Naive thymus-derived CD4-positive, alpha-beta T cell (primary cell): ENCODE results near the gene CDH4. TPM values are rescaled to one million over a fixed set of nuclear protein-coding genes. Genes with fewer than 3 reads are reported as not detected.

ENCODE experiments used
- ATAC-seq: fragments of 150-1000 bp; cut with Tn5 transposase; 2 replicates; pipeline ENCODE4 v1.10.0; 2021; ENCODE audit warnings: mild to moderate bottlenecking, moderate library complexity
- CTCF ChIA-PET: fragments of 350-600 bp; sonication (Branson Sonifier 250); formaldehyde crosslinking; loops from one replicate; lab custom pipeline; 2021; ENCODE audit warnings: antibody characterized with exemption; lab: Charles Lee
- POLR2A ChIA-PET: fragments of 350-600 bp; sonication (Branson Sonifier 250); formaldehyde crosslinking; loops from one replicate; lab custom pipeline; 2021; ENCODE audit warnings: antibody characterized with exemption, inconsistent platforms; lab: Charles Lee
- DNase-seq, 9 donors: peaks; one replicate each; pipeline versions ENCODE4 v3.0.0 to v3.0.0-alpha.2; 2020 to 2022; ENCODE audit warnings: mixed read lengths in 1 of 9
- H3K27ac ChIP-seq: one replicate; pipeline ENCODE4 v1.7.0; 2013; ENCODE audit warnings: mild to moderate bottlenecking, low read depth, low read length, moderate library complexity
- H3K27me3 ChIP-seq, 2 donors: one replicate each; pipeline ENCODE4 v1.7.0; 2013; ENCODE audit warnings: low read length in 2 of 2, mild to moderate bottlenecking in 2 of 2, moderate library complexity in 2 of 2; ENCODE audit not compliant: control insufficient read depth in 2 of 2, insufficient read depth in 2 of 2
- H3K36me3 ChIP-seq, 3 experiments: 1 replicate in 2 of 3; 2 replicates in 1 of 3; pipeline ENCODE4 v1.7.0; 2013; ENCODE audit warnings: low read length in 3 of 3, mild to moderate bottlenecking in 3 of 3, moderate library complexity in 1 of 3; ENCODE audit not compliant: insufficient read depth in 3 of 3, control insufficient read depth in 2 of 3
- H3K4me1 ChIP-seq, 2 donors: one replicate each; pipeline ENCODE4 v1.7.0; 2013; ENCODE audit warnings: low read length in 2 of 2, mild to moderate bottlenecking in 2 of 2, moderate library complexity in 1 of 2; ENCODE audit not compliant: control insufficient read depth in 2 of 2, insufficient read depth in 2 of 2
- H3K4me3 ChIP-seq: 2 replicates; pipeline ENCODE4 v1.7.0; 2013; ENCODE audit warnings: mild to moderate bottlenecking, low read length
- H3K9me3 ChIP-seq, 3 experiments: 1 replicate in 2 of 3; 2 replicates in 1 of 3; pipeline ENCODE4 v1.7.0; 2013; ENCODE audit warnings: low read length in 3 of 3; ENCODE audit not compliant: control insufficient read depth in 2 of 3
- H3K27ac Mint-ChIP-seq, 9 donors: one replicate each; pipeline ENCODE4 v1.8.0; 2020 to 2022; ENCODE audit warnings: mixed read lengths in 9 of 9, mild to moderate bottlenecking in 8 of 9, moderate library complexity in 5 of 9, inconsistent platforms in 2 of 9
- H3K27me3 Mint-ChIP-seq, 5 donors: one replicate each; pipeline ENCODE4 v1.8.0; 2021 to 2022; ENCODE audit warnings: mixed read lengths in 5 of 5, mild to moderate bottlenecking in 1 of 5
- H3K36me3 Mint-ChIP-seq, 5 donors: one replicate each; pipeline ENCODE4 v1.8.0; 2020 to 2022; ENCODE audit warnings: mixed read lengths in 5 of 5, mild to moderate bottlenecking in 3 of 5, inconsistent platforms in 1 of 5
- H3K4me1 Mint-ChIP-seq, 7 donors: one replicate each; pipeline ENCODE4 v1.8.0; 2020 to 2022; ENCODE audit warnings: mixed read lengths in 7 of 7, mild to moderate bottlenecking in 3 of 7, inconsistent platforms in 1 of 7
- H3K4me3 Mint-ChIP-seq, 10 donors: one replicate each; pipeline ENCODE4 v1.8.0; 2020 to 2022; ENCODE audit warnings: mild to moderate bottlenecking in 10 of 10, mixed read lengths in 10 of 10, moderate library complexity in 6 of 10, inconsistent platforms in 2 of 10
- H3K9me3 Mint-ChIP-seq, 11 donors: one replicate each; pipeline ENCODE4 v1.8.0; 2020 to 2022; ENCODE audit warnings: mixed read lengths in 11 of 11, mild to moderate bottlenecking in 4 of 11, inconsistent platforms in 1 of 11, moderate library complexity in 1 of 11
- intact Hi-C, 2 donors: fragments of 100-400 bp; cut with micrococcal nuclease; formaldehyde crosslinking; loops; one replicate each; pipeline ENCODE4 v1.15.1; 2023
- polyA plus RNA-seq, 2 donors: library from polyadenylated mRNA; unstranded; fragments of 300-500 nt; fragmentation: Illumina TruSeq; gene quantifications; one replicate each; pipeline ENCODE4 v1.2.3, GENCODE V29; 2021
- total RNA-seq, 6 experiments: library from RNA in 5 of 6; stranded (reverse) in 5 of 6; gene quantifications; 1 replicate in 5 of 6; 2 replicates in 1 of 6; pipeline ENCODE4 v1.2.3 and lab custom pipeline; 2021 to 2026

CDH4 gene
- total and polyA plus RNA-seq, 7 experiments from 2014 or later, result 0.05 to 0.43 (median 0.14) TPM; not detected in 1

DNA sequence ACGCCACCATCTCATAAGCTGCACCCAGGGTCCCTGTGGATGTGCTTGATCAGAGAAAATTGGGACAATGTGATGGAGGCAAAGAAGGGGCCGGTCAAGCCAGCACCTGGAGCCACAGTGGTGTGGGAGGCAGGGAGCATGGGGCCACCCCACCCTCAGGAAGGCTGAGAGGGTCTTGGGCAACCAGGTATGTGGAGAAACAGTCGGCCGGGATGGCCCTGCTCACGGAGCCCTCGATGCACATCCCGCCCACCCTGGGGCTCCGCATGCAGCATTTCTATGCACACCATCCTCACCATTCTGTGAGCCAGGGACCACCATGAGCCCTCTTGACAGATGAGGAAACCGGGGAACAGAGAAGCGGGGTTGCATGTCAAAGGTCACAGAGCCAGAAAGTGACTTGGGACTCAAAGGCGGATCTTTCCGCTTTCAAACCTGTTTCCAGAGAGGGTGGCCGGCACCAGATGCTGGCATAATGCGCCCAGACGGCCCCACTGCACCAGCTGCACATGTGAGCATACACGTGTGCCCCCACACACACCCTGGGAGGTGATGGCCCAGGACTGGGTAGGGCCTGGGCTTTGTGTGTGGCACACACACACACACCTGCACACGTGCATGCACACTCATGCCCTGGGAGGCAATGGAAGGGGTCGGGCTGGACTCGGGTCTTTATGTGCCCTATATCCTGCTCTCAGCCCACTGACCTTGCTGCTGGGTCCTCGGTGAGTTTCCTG, 415.2 kb downstream of the CDH4 start:
- no peaks in the 10 kb centered on the region for H3K36me3 ChIP-seq

DNA sequence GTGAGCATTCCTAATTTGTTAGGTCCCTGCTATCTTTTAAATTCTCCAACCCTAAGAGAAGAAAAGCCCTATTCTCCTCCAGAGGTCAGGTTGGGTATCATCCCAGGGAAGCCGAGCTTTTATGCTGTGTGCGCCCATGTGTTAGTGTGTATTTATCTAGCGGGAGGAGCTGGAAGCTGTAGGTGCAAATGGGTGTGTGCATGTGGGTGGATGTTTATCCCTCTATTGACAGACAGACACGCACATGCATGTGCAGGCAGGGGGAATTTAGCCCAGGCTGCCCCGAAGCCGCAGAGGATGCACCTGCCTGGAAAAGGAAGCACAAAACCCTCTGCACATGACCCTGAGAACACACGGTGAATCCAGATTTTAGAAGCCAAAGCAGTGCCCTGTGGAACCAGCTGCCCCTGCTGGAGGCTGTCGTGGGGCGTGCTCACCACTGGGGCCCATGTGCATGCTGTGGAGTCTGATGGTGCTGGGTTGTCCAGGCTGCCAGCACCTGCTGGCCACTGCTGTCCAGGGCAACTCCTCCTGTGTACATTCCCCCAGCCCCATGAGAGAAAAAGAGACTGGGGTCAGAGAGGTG, 416.1 kb downstream of the CDH4 start:
- no peak overlapping the region for H3K27ac Mint-ChIP-seq
- Histone ChIP-seq H3K27ac (no peak overlapping the region), H3K36me3 (no peaks in the 10 kb centered on the region), H3K27me3 (no peaks in the 10 kb centered on the region), H3K4me3 (no peak overlapping the region), H3K4me1 (no peaks in the 10 kb centered on the region), H3K9me3 (no peaks in the 10 kb centered on the region)
- POLR2A ChIA-PET, result no interaction called here
- no peak overlapping the region for H3K4me3 Mint-ChIP-seq
- DNase-seq (no peak), ATAC-seq (no peak)
- H3K27me3 Mint-ChIP-seq, result peaks cover 0 to 16% (median 0%) of the 10 kb centered on the region in 5 donors
- H3K4me1 Mint-ChIP-seq, result no peaks in the 10 kb centered on the region
- CTCF ChIA-PET, result no interaction called here
- H3K36me3 Mint-ChIP-seq, result no peaks in the 10 kb centered on the region
- H3K9me3 Mint-ChIP-seq, result peaks cover 0 to 8% (median 0%) of the 10 kb centered on the region in 11 donors
- intact Hi-C loops, result no loop called here

More for the DNA sequence above, 415.2 kb downstream of the CDH4 start:
- ATAC-seq, result no peak
- H3K9me3 Mint-ChIP-seq, result peaks cover 0 to 6% (median 0%) of the 10 kb centered on the region in 11 donors
- H3K4me3 Mint-ChIP-seq, result no peak overlapping the region
- Histone ChIP-seq H3K4me1 (no peaks in the 10 kb centered on the region), H3K9me3 (no peaks in the 10 kb centered on the region), H3K27me3 (no peaks in the 10 kb centered on the region), H3K27ac (no peak overlapping the region), H3K4me3 (no peak overlapping the region)
- no peaks in the 10 kb centered on the region for H3K4me1 Mint-ChIP-seq
- intact Hi-C loops, result no loop called here
- no peak overlapping the region for H3K27ac Mint-ChIP-seq
- peaks cover 0 to 12% (median 0%) of the 10 kb centered on the region in 5 donors for H3K27me3 Mint-ChIP-seq
- ChIA-PET POLR2A (no interaction called here), CTCF (no interaction called here)
- no peaks in the 10 kb centered on the region for H3K36me3 Mint-ChIP-seq
- DNase-seq, result no peak

DNA sequence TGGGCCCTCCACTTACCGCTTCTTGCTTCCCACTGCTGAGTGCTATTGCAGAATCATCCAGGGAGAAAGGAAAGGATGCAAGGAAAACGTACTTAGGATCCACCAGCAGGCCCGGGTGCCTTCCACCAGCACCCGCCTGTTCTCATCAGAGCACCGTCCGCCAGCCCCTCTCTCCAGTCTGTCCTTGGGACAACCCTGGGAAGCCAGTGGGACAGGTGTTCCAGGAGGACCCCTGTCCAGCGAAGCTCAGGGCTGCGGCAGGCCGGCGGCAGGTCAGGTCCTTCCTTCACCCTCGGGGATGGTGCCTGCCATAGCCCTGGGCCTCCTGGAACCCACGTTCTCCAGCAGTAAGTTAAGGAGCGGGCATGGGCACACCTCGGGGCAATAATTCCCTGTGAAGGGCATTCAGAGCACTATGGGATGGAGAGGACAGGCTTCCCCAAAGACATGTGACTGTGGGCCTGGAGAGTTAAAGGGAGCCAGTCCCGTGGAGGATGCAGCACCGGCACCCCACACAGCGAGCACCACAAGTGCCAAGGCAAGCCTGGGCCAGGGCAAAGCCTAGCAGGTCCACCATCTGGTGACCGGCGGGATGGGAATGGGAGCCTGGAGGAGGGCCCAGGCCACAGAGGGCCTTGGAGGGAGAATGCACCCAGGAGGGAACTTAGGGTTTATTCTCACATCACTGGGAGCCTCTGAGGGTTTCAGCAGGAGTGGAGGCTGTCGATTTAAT, 416.9 kb downstream of the CDH4 start:
- POLR2A ChIA-PET, result no interaction called here
- Mint-ChIP-seq H3K36me3 (no peaks in the 10 kb centered on the region), H3K27ac (no peak overlapping the region), H3K27me3 (peaks cover 0 to 16% (median 0%) of the 10 kb centered on the region in 5 donors), H3K9me3 (peaks cover 0 to 8% (median 0%) of the 10 kb centered on the region in 11 donors), H3K4me1 (no peaks in the 10 kb centered on the region), H3K4me3 (no peak overlapping the region)
- no peak for DNase-seq
- intact Hi-C loops, result no loop called here
- Histone ChIP-seq H3K9me3 (no peaks in the 10 kb centered on the region), H3K27ac (no peak overlapping the region), H3K36me3 (no peaks in the 10 kb centered on the region), H3K4me1 (no peaks in the 10 kb centered on the region), H3K27me3 (no peaks in the 10 kb centered on the region), H3K4me3 (no peak overlapping the region)
- CTCF ChIA-PET, result no interaction called here
- no peak for ATAC-seq

DNA sequence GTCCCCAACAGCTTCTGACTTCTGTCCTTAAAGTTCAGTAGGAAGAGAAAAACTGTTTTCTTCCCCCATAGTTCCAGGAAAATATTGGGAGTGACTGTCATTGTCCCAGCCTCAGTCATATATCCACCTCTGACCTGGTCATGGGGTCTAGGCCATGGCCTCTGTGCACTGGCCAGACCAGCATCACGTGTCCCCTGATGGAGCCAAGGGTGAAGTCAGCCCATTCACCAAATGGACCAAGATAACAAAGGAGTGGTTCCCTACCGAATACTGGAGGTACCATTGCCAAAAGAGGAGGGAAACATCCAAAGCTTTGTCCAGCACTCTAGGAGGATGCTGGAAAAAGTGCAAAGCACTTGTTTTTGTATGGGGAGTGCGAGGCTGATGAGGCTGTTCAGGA, 418.2 kb downstream of the CDH4 start:
- H3K27me3 ChIP-seq, result no peaks in the 10 kb centered on the region
- intact Hi-C loops, result no loop called here
- no peaks in the 10 kb centered on the region for H3K9me3 ChIP-seq
- Mint-ChIP-seq H3K4me1 (no peaks in the 10 kb centered on the region), H3K27ac (no peak overlapping the region), H3K27me3 (peaks cover 0 to 16% (median 0%) of the 10 kb centered on the region in 5 donors), H3K9me3 (peaks cover 0 to 12% (median 0%) of the 10 kb centered on the region in 11 donors), H3K4me3 (no peak overlapping the region), H3K36me3 (no peaks in the 10 kb centered on the region)
- DNase-seq (no peak), ATAC-seq (no peak)
- H3K4me1 ChIP-seq, result no peaks in the 10 kb centered on the region
- no peak overlapping the region for H3K27ac ChIP-seq
- no peaks in the 10 kb centered on the region for H3K36me3 ChIP-seq
- CTCF ChIA-PET, result no interaction called here
- H3K4me3 ChIP-seq, result no peak overlapping the region
- POLR2A ChIA-PET, result no interaction called here

DNA sequence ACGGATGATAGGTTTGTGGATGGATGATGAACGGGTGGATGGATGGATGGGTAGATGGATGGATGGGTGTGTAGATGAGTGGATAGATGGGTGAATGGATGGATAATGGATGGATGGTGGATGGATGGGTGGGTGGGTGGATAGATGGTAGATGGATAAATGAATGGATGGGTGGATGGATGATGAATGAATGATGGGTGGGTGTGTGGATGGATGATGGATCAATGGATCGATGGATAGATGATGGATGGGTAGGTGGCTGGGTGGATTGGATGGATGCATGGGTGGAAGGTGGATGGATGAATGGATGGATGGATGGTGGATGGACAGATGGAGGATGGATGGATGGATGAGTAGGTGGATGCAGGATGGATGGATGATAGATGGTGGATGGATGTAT, 419.5 kb downstream of the CDH4 start:
- no peaks in the 10 kb centered on the region for H3K36me3 Mint-ChIP-seq
- peaks cover 0 to 16% (median 0%) of the 10 kb centered on the region in 5 donors for H3K27me3 Mint-ChIP-seq
- POLR2A ChIA-PET, result no interaction called here
- no peak overlapping the region for H3K4me3 ChIP-seq
- H3K4me3 Mint-ChIP-seq, result peak overlapping the region in 1 of 10 donors; percentile 15
- no peak overlapping the region for H3K27ac Mint-ChIP-seq
- H3K27ac ChIP-seq, result no peak overlapping the region
- ATAC-seq (no peak), DNase-seq (no peak)
- no peaks in the 10 kb centered on the region for H3K36me3 ChIP-seq
- no peaks in the 10 kb centered on the region for H3K4me1 ChIP-seq
- H3K9me3 Mint-ChIP-seq, result peaks cover 0 to 12% (median 0%) of the 10 kb centered on the region in 11 donors
- no peaks in the 10 kb centered on the region for H3K27me3 ChIP-seq
- CTCF ChIA-PET, result no interaction called here
- peaks cover 0 to under 1% (median 0%) of the 10 kb centered on the region in 7 donors for H3K4me1 Mint-ChIP-seq
- H3K9me3 ChIP-seq, result no peaks in the 10 kb centered on the region
- intact Hi-C loops, result no loop called here

DNA sequence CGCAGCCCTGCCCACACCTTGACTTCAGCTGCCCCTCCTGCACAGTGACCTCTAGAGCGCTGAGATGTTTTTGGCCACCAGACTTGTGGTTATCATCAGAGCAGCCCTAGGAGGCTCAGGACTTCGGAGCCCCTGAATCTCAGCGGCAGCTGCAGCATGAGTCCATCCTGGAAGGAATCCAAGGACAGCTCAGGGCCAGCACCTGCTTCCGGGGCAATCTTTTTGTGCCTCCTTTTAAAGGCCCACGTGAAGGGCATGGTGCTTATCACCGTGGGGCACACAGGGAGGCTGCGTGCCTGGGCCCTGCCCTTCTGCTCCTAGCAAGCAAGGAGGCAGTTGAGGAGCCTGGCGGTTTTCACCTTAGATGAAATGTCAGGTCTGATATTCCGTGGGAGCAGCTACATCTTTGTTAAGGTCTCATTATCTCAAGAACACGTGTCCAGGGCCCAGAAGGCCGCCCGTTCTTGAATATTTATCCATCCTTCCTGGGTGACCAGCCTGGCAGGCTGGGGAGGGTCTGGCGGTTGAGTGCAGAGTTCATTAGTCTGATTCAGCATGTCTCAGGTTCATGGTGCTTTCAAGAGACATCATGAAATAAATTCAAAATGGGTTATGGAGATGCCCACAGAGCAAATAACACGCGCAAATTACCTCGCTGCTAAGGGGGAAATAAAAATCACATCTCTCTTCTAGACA, 421.2 kb downstream of the CDH4 start:
- no peaks in the 10 kb centered on the region for H3K9me3 ChIP-seq
- no peak overlapping the region for H3K4me3 ChIP-seq
- peaks cover 0 to 12% (median 0%) of the 10 kb centered on the region in 11 donors for H3K9me3 Mint-ChIP-seq
- H3K4me1 ChIP-seq, result no peaks in the 10 kb centered on the region
- H3K27ac Mint-ChIP-seq, result no peak overlapping the region
- H3K27me3 Mint-ChIP-seq, result peaks cover 0 to 18% (median 0%) of the 10 kb centered on the region in 5 donors
- no peaks in the 10 kb centered on the region for H3K36me3 ChIP-seq
- H3K4me1 Mint-ChIP-seq, result peaks cover 0 to 1% (median 0%) of the 10 kb centered on the region in 7 donors
- no peaks in the 10 kb centered on the region for H3K27me3 ChIP-seq
- POLR2A ChIA-PET, result no interaction called here
- no peak for DNase-seq
- intact Hi-C loops, result no loop called here
- no peaks in the 10 kb centered on the region for H3K36me3 Mint-ChIP-seq
- no peak overlapping the region for H3K4me3 Mint-ChIP-seq
- CTCF ChIA-PET, result no interaction called here
- no peak for ATAC-seq
- H3K27ac ChIP-seq, result no peak overlapping the region
